HepG2 (cell line): Measurements from ENCODE around the gene CRK. TPM values are rescaled to one million over a fixed set of nuclear protein-coding genes. Genes with fewer than 3 reads are reported as not detected.

Experiments
- EHMT2 ChIP-seq: fragments of 200-600 bp; sonication (generic); IDR thresholded peaks from 2 replicates; pipeline ENCODE4 v1.7.0; 2017; ENCODE audit warnings: antibody characterized with exemption, low read depth, low read length, borderline replicate concordance
- NKX3-1 ChIP-seq: sonication (generic); formaldehyde crosslinking; IDR thresholded peaks from 2 replicates; pipeline ENCODE4 v1.5.0; 2020; ENCODE audit warnings: missing genetic modification reagents
- NR2F1 ChIP-seq, 2 experiments: fragments of 450-650 bp in 1 of 2; formaldehyde crosslinking in 1 of 2; IDR thresholded peaks; 2 replicates each; pipeline versions ENCODE4 v1.5.0 to v1.6.1; 2016 to 2020; ENCODE audit warnings: mild to moderate bottlenecking in 1 of 2, missing compliant biosample characterization in 1 of 2, missing genetic modification reagents in 1 of 2, moderate library complexity in 1 of 2
- ZNF549 ChIP-seq: sonication (generic); formaldehyde crosslinking; IDR thresholded peaks from 2 replicates; pipeline ENCODE4 v1.5.0; 2020; ENCODE audit warnings: missing genetic modification reagents
- ZNF556 ChIP-seq: sonication (generic); formaldehyde crosslinking; IDR thresholded peaks from 2 replicates; pipeline ENCODE4 v1.4.0; 2020; ENCODE audit warnings: mild to moderate bottlenecking, missing genetic modification reagents, borderline replicate concordance
- polyA plus RNA-seq, 8 experiments: library from polyadenylated mRNA; depleted of rRNA in 3 of 8; stranded (reverse) in 7 of 8; unstranded in 1 of 8; fragments of >200 nt; fragmentation: Illumina TruSeq in 4 of 8; extraction: Trizol in 4 of 8; gene quantifications; 2 replicates each; pipeline versions ENCODE4 v1.2.1 to v1.2.3, GENCODE V29; 2011 to 2016; ENCODE audit warnings: low read depth in 4 of 8, missing spikeins in 1 of 8, mixed read lengths in 1 of 8; ENCODE audit not compliant: insufficient read depth in 1 of 8
- total RNA-seq, 5 experiments: library from RNA; depleted of rRNA; stranded (reverse); fragments of >200 nt; fragmentation: Illumina TruSeq; extraction: Trizol; gene quantifications; 2 replicates each; pipeline ENCODE4 v1.2.3, GENCODE V29; 2016; ENCODE audit warnings: low read depth in 1 of 5
- TF ChIP-seq, protein P1 (sequence below), 2 experiments: fragments of 450-650 bp in 1 of 2; sonication (generic) in 1 of 2; formaldehyde crosslinking in 1 of 2; IDR thresholded peaks; 2 replicates each; pipeline versions ENCODE4 v1.6.1 to v1.8.0; 2016 to 2022; ENCODE audit warnings: antibody characterized with exemption in 1 of 2, mild to moderate bottlenecking in 1 of 2, missing genetic modification reagents in 1 of 2
- TF ChIP-seq, protein P2 (sequence below): sonication (generic); formaldehyde crosslinking; IDR thresholded peaks from 2 replicates; pipeline ENCODE4 v1.8.0; 2022; ENCODE audit warnings: mild to moderate bottlenecking, missing genetic modification reagents
- TF ChIP-seq, protein P3 (sequence below): sonication (generic); formaldehyde crosslinking; IDR thresholded peaks from 2 replicates; pipeline ENCODE4 v1.4.0; 2020; ENCODE audit warnings: mild to moderate bottlenecking, missing genetic modification reagents
- TF ChIP-seq, protein P4 (sequence below): sonication (generic); formaldehyde crosslinking; IDR thresholded peaks from 2 replicates; pipeline ENCODE4 v1.5.0; 2020; ENCODE audit warnings: mild to moderate bottlenecking, missing genetic modification reagents

CRK gene
- total and polyA plus RNA-seq, 2 of the 13 experiments (the other 11 are each of a cell fraction or from before 2014, with no cell fraction given), result 47.4 to 54.2 TPM

DNA sequence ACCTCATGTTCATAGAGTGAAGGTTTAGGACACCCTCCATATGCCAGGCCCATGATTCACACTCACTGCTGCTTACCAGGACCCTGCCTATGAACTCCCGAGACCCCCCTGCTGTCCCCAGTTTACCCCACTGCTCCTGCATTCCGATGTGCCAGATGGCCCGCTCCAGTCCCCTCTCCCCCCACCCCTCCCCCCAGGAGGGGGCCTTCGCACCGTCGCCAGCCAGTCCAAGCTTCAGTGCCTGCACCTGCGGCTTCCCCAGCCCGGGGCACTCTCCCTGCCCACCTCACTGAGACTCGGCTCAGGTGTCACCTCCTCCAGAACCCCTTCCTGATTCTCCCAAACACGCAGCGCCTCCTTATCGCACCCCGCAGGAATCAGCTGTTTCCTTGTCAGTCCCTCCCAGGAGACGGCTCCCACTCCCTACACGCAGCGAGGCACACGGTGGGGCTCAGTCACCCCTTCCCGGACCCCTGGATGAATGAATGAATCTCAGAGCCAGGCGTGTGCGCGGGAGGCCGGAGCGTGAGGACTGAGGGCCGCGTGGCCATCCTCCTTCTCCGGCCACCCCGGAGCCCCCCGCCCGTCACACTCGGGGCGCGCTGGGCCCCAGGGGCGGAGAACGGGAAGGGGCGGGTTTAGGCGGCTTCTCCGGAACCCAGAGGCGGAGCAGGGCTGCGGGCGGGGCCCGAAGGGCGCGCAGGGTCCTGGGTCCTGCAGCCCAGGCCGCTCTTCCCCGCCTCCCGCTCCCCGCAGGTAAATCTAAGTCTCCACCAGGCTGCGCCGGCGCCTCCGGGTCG, 34.8 kb upstream of the CRK start (continued):
- TF ChIP-seq, protein P1, sequence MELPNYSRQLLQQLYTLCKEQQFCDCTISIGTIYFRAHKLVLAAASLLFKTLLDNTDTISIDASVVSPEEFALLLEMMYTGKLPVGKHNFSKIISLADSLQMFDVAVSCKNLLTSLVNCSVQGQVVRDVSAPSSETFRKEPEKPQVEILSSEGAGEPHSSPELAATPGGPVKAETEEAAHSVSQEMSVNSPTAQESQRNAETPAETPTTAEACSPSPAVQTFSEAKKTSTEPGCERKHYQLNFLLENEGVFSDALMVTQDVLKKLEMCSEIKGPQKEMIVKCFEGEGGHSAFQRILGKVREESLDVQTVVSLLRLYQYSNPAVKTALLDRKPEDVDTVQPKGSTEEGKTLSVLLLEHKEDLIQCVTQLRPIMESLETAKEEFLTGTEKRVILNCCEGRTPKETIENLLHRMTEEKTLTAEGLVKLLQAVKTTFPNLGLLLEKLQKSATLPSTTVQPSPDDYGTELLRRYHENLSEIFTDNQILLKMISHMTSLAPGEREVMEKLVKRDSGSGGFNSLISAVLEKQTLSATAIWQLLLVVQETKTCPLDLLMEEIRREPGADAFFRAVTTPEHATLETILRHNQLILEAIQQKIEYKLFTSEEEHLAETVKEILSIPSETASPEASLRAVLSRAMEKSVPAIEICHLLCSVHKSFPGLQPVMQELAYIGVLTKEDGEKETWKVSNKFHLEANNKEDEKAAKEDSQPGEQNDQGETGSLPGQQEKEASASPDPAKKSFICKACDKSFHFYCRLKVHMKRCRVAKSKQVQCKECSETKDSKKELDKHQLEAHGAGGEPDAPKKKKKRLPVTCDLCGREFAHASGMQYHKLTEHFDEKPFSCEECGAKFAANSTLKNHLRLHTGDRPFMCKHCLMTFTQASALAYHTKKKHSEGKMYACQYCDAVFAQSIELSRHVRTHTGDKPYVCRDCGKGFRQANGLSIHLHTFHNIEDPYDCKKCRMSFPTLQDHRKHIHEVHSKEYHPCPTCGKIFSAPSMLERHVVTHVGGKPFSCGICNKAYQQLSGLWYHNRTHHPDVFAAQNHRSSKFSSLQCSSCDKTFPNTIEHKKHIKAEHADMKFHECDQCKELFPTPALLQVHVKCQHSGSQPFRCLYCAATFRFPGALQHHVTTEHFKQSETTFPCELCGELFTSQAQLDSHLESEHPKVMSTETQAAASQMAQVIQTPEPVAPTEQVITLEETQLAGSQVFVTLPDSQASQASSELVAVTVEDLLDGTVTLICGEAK (IDR thresholded peaks at IDR 0.05), result no peak
- TF ChIP-seq, protein P1 (CRISPR knock-in tag; IDR thresholded peaks at IDR 0.05), result peak; percentile 70
- TF ChIP-seq EHMT2 (no peak), NR2F1 (CRISPR knock-in tag; IDR thresholded peaks at IDR 0.05) (no peak), ZNF549 (CRISPR knock-in tag) (no peak), NKX3-1 (no peak), ZNF556 (CRISPR knock-in tag) (no peak)
- TF ChIP-seq, protein P2, sequence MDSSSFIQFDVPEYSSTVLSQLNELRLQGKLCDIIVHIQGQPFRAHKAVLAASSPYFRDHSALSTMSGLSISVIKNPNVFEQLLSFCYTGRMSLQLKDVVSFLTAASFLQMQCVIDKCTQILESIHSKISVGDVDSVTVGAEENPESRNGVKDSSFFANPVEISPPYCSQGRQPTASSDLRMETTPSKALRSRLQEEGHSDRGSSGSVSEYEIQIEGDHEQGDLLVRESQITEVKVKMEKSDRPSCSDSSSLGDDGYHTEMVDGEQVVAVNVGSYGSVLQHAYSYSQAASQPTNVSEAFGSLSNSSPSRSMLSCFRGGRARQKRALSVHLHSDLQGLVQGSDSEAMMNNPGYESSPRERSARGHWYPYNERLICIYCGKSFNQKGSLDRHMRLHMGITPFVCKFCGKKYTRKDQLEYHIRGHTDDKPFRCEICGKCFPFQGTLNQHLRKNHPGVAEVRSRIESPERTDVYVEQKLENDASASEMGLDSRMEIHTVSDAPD (CRISPR knock-in tag), result no peak
- TF ChIP-seq, protein P3, sequence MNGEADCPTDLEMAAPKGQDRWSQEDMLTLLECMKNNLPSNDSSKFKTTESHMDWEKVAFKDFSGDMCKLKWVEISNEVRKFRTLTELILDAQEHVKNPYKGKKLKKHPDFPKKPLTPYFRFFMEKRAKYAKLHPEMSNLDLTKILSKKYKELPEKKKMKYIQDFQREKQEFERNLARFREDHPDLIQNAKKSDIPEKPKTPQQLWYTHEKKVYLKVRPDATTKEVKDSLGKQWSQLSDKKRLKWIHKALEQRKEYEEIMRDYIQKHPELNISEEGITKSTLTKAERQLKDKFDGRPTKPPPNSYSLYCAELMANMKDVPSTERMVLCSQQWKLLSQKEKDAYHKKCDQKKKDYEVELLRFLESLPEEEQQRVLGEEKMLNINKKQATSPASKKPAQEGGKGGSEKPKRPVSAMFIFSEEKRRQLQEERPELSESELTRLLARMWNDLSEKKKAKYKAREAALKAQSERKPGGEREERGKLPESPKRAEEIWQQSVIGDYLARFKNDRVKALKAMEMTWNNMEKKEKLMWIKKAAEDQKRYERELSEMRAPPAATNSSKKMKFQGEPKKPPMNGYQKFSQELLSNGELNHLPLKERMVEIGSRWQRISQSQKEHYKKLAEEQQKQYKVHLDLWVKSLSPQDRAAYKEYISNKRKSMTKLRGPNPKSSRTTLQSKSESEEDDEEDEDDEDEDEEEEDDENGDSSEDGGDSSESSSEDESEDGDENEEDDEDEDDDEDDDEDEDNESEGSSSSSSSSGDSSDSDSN (CRISPR knock-in tag), result peak; percentile 58; the same call in 1 of the 2 replicates
- TF ChIP-seq, protein P4, sequence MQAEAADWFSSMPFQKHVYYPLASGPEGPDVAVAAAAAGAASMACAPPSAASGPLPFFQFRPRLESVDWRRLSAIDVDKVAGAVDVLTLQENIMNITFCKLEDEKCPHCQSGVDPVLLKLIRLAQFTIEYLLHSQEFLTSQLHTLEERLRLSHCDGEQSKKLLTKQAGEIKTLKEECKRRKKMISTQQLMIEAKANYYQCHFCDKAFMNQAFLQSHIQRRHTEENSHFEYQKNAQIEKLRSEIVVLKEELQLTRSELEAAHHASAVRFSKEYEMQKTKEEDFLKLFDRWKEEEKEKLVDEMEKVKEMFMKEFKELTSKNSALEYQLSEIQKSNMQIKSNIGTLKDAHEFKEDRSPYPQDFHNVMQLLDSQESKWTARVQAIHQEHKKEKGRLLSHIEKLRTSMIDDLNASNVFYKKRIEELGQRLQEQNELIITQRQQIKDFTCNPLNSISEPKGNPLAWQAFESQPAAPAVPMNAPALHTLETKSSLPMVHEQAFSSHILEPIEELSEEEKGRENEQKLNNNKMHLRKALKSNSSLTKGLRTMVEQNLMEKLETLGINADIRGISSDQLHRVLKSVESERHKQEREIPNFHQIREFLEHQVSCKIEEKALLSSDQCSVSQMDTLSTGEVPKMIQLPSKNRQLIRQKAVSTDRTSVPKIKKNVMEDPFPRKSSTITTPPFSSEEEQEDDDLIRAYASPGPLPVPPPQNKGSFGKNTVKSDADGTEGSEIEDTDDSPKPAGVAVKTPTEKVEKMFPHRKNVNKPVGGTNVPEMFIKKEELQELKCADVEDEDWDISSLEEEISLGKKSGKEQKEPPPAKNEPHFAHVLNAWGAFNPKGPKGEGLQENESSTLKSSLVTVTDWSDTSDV (CRISPR knock-in tag), result no peak
